ENCODE results near the gene TFE3. TPM values are rescaled to one million over a fixed set of nuclear protein-coding genes. Genes with fewer than 3 reads are reported as not detected.
A peak's percentile ranks its signal among the peaks of the same experiment; 100 is the strongest.

Gene TFE3
- total and polyA plus RNA-seq, 2 donors (not counting 3 experiments of a cell fraction or from before 2014, with no cell fraction given) = 22.3 to 37.1 TPM

- Histone ChIP-seq H3K4me1 (ENCODE audit: control insufficient read depth, extremely low read depth, insufficient read depth, low read length) (peaks cover 16% of the 10 kb centered on the region), H3K79me2 (ENCODE audit: control insufficient read depth, insufficient read depth, low read length) (no peaks in the 10 kb centered on the region), H3K9me1 (replicated peaks; ENCODE audit: control insufficient read depth, extremely low read depth, insufficient read depth, low read length) (no peaks in the 10 kb centered on the region), H3K9ac (replicated peaks; ENCODE audit: extremely low read depth, insufficient read depth, low read length) (no peak within 1 kb of the TSS), H3K4me3 (replicated peaks in 1 of 3; ENCODE audit: insufficient read depth in 1 of 3, low read depth in 1 of 3, low read length in 3 of 3) (no peak within 1 kb of the TSS), H3K9me3 (replicated peaks; ENCODE audit: control insufficient read depth, insufficient read depth, low read length) (no peaks in the 10 kb centered on the region), H3K36me3 (ENCODE audit: control insufficient read depth in 2 of 2, extremely low read depth in 1 of 2, insufficient read depth in 2 of 2, low read length in 2 of 2) (no peaks in the 10 kb centered on the region), H2AFZ (ENCODE audit: low read depth, low read length) (no peak within 1 kb of the TSS), H3K27ac (ENCODE audit: insufficient read depth, low read depth, low read length) (no peak within 1 kb of the TSS), H3K27me3 (ENCODE audit: control insufficient read depth in 2 of 2, insufficient read depth in 2 of 2, low read length in 2 of 2) (no peaks in the 10 kb centered on the region), H3K4me2 (ENCODE audit: insufficient read depth, low read length) (no peak within 1 kb of the TSS), H4K20me1 (replicated peaks; ENCODE audit: control insufficient read depth, extremely low read depth, insufficient read depth, low read length) (no peaks in the 10 kb centered on the region)
- dilution Hi-C loops (cut with MboI; ENCODE audit: extremely low pct_ligation_motif_present, low sequenced_read_pairs) (no loop called here), intact Hi-C loops (cut with micrococcal nuclease) (no loop called here)
- TF ChIP-seq POLR2AphosphoS5 (IDR thresholded peaks at IDR 0.05; ENCODE audit: insufficient read depth, low read depth, low read length) = no peak
- no peak for TF ChIP-seq EZH2 (IDR thresholded peaks at IDR 0.05; ENCODE audit: borderline replicate concordance, low read depth, low read length, severe bottlenecking)
- no peak for TF ChIP-seq FOS (IDR thresholded peaks at IDR 0.05; ENCODE audit: borderline replicate concordance, insufficient read depth, low read length)
- TF ChIP-seq GATA2 (IDR thresholded peaks at IDR 0.05; ENCODE audit: insufficient read depth, insufficient read length, low read depth, low read length) = no peak
- TF ChIP-seq POLR2A (IDR thresholded peaks at IDR 0.05; ENCODE audit: low read depth, low read length) = no peak
- TF ChIP-seq MAX (IDR thresholded peaks at IDR 0.05; ENCODE audit: insufficient read depth, insufficient read length) = no peak
- TF ChIP-seq JUN (IDR thresholded peaks at IDR 0.05; ENCODE audit: borderline replicate concordance, insufficient read depth, insufficient read length, low read depth) = no peak
- POLR2A ChIA-PET = no interaction called here
- DNase-seq (ENCODE audit: low read depth, low spot score) = no peak
- no TSS peak for BruUV-seq (replicated peaks)
- FAIRE-seq = no peak
- CTCF ChIA-PET = no interaction called here
These were observed 15.6 kb upstream of the TFE3 start, which contains the start of gene CCDC120 for GRCh38 chrX:49058794-49059193. Gene CCDC120, plus strand, starts transcription at chrX:49058999. Its CDS starts 3,043 bp downstream, at chrX:49062042.

- Histone ChIP-seq H3K27ac (ENCODE audit: insufficient read depth, low read depth, low read length) (no peak overlapping the region), H3K4me2 (ENCODE audit: insufficient read depth, low read length) (peak overlapping the region; percentile 49), H3K9ac (replicated peaks; ENCODE audit: extremely low read depth, insufficient read depth, low read length) (no peak overlapping the region), H3K27me3 (ENCODE audit: control insufficient read depth in 2 of 2, insufficient read depth in 2 of 2, low read length in 2 of 2) (no peaks in the 10 kb centered on the region), H2AFZ (ENCODE audit: low read depth, low read length) (no peak overlapping the region), H3K79me2 (ENCODE audit: control insufficient read depth, insufficient read depth, low read length) (no peaks in the 10 kb centered on the region), H3K9me3 (replicated peaks; ENCODE audit: control insufficient read depth, insufficient read depth, low read length) (no peaks in the 10 kb centered on the region), H4K20me1 (replicated peaks; ENCODE audit: control insufficient read depth, extremely low read depth, insufficient read depth, low read length) (no peaks in the 10 kb centered on the region), H3K9me1 (replicated peaks; ENCODE audit: control insufficient read depth, extremely low read depth, insufficient read depth, low read length) (no peaks in the 10 kb centered on the region), H3K36me3 (ENCODE audit: control insufficient read depth in 2 of 2, extremely low read depth in 1 of 2, insufficient read depth in 2 of 2, low read length in 2 of 2) (no peaks in the 10 kb centered on the region), H3K4me1 (ENCODE audit: control insufficient read depth, extremely low read depth, insufficient read depth, low read length) (peaks cover 9% of the 10 kb centered on the region), H3K4me3 (replicated peaks in 1 of 3; ENCODE audit: insufficient read depth in 1 of 3, low read depth in 1 of 3, low read length in 3 of 3) (peak overlapping the region in 2 of 3 experiments; percentile 54 to 83)
- intact Hi-C loops (cut with micrococcal nuclease) (no loop called here), dilution Hi-C loops (cut with MboI; ENCODE audit: extremely low pct_ligation_motif_present, low sequenced_read_pairs) (no loop called here)
- no TSS peak for BruUV-seq (replicated peaks)
- POLR2A ChIA-PET = no interaction called here
- DNase-seq (ENCODE audit: low read depth, low spot score) (no peak), FAIRE-seq (peak; percentile 12)
- TF ChIP-seq GATA2 (IDR thresholded peaks at IDR 0.05; ENCODE audit: insufficient read depth, insufficient read length, low read depth, low read length) (no peak), JUN (IDR thresholded peaks at IDR 0.05; ENCODE audit: borderline replicate concordance, insufficient read depth, insufficient read length, low read depth) (no peak), MYC (IDR thresholded peaks at IDR 0.05; ENCODE audit: low read depth, low read length) (no peak), POLR2AphosphoS5 (IDR thresholded peaks at IDR 0.05; ENCODE audit: insufficient read depth, low read depth, low read length) (no peak), MAX (IDR thresholded peaks at IDR 0.05; ENCODE audit: insufficient read depth, insufficient read length) (no peak), CTCF (IDR thresholded peaks at IDR 0.05; ENCODE audit: extremely low read depth in 1 of 2, insufficient read depth in 1 of 2, low read depth in 1 of 2, low read length in 2 of 2) (no peak), EZH2 (IDR thresholded peaks at IDR 0.05; ENCODE audit: borderline replicate concordance, low read depth, low read length, severe bottlenecking) (no peak), POLR2A (IDR thresholded peaks at IDR 0.05; ENCODE audit: low read depth, low read length) (no peak), FOS (IDR thresholded peaks at IDR 0.05; ENCODE audit: borderline replicate concordance, insufficient read depth, low read length) (no peak)
- CTCF ChIA-PET = no interaction called here
These were observed 11.1 kb upstream of the TFE3 start for GRCh38 chrX:49054073-49054762.
